GM18909 (cell line): Measurements from ENCODE around the gene TNFRSF17.
"Not testable (repeated sequence)": the region's sequence is repeated elsewhere in the genome, so short reads cannot be mapped to it uniquely, and the experiment has no call there.

Experiments used
- ATAC-seq: cut with Tn5 transposase; IDR thresholded peaks from one replicate; pipeline ENCODE4 v1.9.1; 2021; ENCODE audit warnings: mild to moderate bottlenecking; ENCODE audit not compliant: unreplicated experiment, poor library complexity

TNFRSF17 gene

GRCh38 chr16:11964761-11965551 lies at the start of gene TNFRSF17:
Gene TNFRSF17, plus strand, starts transcription at chr16:11965210. Its CDS starts 115 bp downstream, at chr16:11965325.
- peak; percentile 78 for ATAC-seq

GRCh38 chr16:11915644-11916523 lies 49.1 kb upstream of the TNFRSF17 start, which contains the start of gene GSPT1:
Gene GSPT1, minus strand, starts transcription at chr16:11915956. Its CDS starts 236 bp downstream, at chr16:11915720.
- peak; percentile 78 for ATAC-seq

- no peak for ATAC-seq
These were observed 48.3 kb upstream of the TNFRSF17 start for GRCh38 chr16:11916524-11917285.

- ATAC-seq, result not testable (repeated sequence)
These were observed 41.0 kb upstream of the TNFRSF17 start for GRCh38 chr16:11924046-11924445.

GRCh38 chr16:11927350-11927749 lies 37.7 kb upstream of the TNFRSF17 start:
- not testable (repeated sequence) for ATAC-seq

GRCh38 chr16:11941945-11942344 lies 23.1 kb upstream of the TNFRSF17 start, which contains the start of gene NPIPB2:
Gene NPIPB2, minus strand, starts transcription at chr16:11942045. Its CDS starts 0 bp downstream, at chr16:11942045.
- ATAC-seq, result not testable (repeated sequence)

GRCh38 chr16:11946433-11946832 lies 18.6 kb upstream of the TNFRSF17 start:
- ATAC-seq, result no peak

GRCh38 chr16:11948819-11949218 lies 16.2 kb upstream of the TNFRSF17 start:
- ATAC-seq, result no peak

GRCh38 chr16:11949527-11949926 lies 15.5 kb upstream of the TNFRSF17 start:
- ATAC-seq, result no peak

GRCh38 chr16:11950388-11950787 lies 14.6 kb upstream of the TNFRSF17 start:
- no peak for ATAC-seq

- ATAC-seq, result not testable (repeated sequence)
These were observed 11.4 kb upstream of the TNFRSF17 start for GRCh38 chr16:11953576-11953975.

- ATAC-seq, result no peak
These were observed 9.3 kb upstream of the TNFRSF17 start for GRCh38 chr16:11955713-11956123.

GRCh38 chr16:11956558-11956957 lies 8.5 kb upstream of the TNFRSF17 start:
- ATAC-seq, result no peak

GRCh38 chr16:11957591-11958395 lies 7.2 kb upstream of the TNFRSF17 start:
- ATAC-seq, result no peak

GRCh38 chr16:11962457-11962856 lies 2.6 kb upstream of the TNFRSF17 start:
- not testable (repeated sequence) for ATAC-seq

GRCh38 chr16:11962978-11963377 lies 2.0 kb upstream of the TNFRSF17 start:
- not testable (repeated sequence) for ATAC-seq

- no peak for ATAC-seq
These were observed 1.3 kb upstream of the TNFRSF17 start for GRCh38 chr16:11963706-11964105.

- peak; percentile 30 for ATAC-seq
These were observed 1.2 kb downstream of the TNFRSF17 start for GRCh38 chr16:11966173-11966572.

GRCh38 chr16:11967195-11967911 lies 2.3 kb downstream of the TNFRSF17 start:
- no peak for ATAC-seq
